DMS153 (cell line): ENCODE data around the gene PRODH.
"Not testable (repeated sequence)": the region's sequence is repeated elsewhere in the genome, so short reads cannot be mapped to it uniquely, and the experiment has no call there.

ENCODE experiments used
- DNase-seq: peaks from one replicate; lab custom pipeline; 2025; lab: John Stamatoyannopoulos, UW

Gene PRODH

GRCh38 chr22:18954303-18954989 is 18.4 kb upstream of the PRODH start:
- peak; percentile 8 for DNase-seq

GRCh38 chr22:18953128-18953527 is 17.0 kb upstream of the PRODH start:
- not testable (repeated sequence) for DNase-seq

- DNase-seq, result no peak
Observed at GRCh38 chr22:18952022-18952421, 15.9 kb upstream of the PRODH start.

- no peak for DNase-seq
Observed at GRCh38 chr22:18950141-18950540, 14.0 kb upstream of the PRODH start.

GRCh38 chr22:18947905-18948304 is 11.8 kb upstream of the PRODH start:
- no peak for DNase-seq

- DNase-seq, result not testable (repeated sequence)
Observed at GRCh38 chr22:18947105-18947504, 11.0 kb upstream of the PRODH start.

- not testable (repeated sequence) for DNase-seq
Observed at GRCh38 chr22:18938691-18939090, 2.6 kb upstream of the PRODH start.

GRCh38 chr22:18934688-18935087 is 1.4 kb downstream of the PRODH start:
- not testable (repeated sequence) for DNase-seq

GRCh38 chr22:18933914-18934313 is 2.2 kb downstream of the PRODH start:
- DNase-seq, result no peak

GRCh38 chr22:18931905-18932652 is 4.0 kb downstream of the PRODH start:
- DNase-seq, result no peak

- no peak for DNase-seq
Observed at GRCh38 chr22:18929459-18929858, 6.6 kb downstream of the PRODH start.

GRCh38 chr22:18927573-18927972 is 8.5 kb downstream of the PRODH start:
- DNase-seq, result no peak

GRCh38 chr22:18927020-18927419 is 9.1 kb downstream of the PRODH start:
- no peak for DNase-seq

GRCh38 chr22:18925368-18926064 is 10.6 kb downstream of the PRODH start:
- DNase-seq, result no peak

- not testable (repeated sequence) for DNase-seq
Observed at GRCh38 chr22:18920257-18920902, 15.7 kb downstream of the PRODH start.

GRCh38 chr22:18917818-18918217 is 18.3 kb downstream of the PRODH start:
- not testable (repeated sequence) for DNase-seq

GRCh38 chr22:18915550-18915949 is 20.5 kb downstream of the PRODH start:
- not testable (repeated sequence) for DNase-seq

- not testable (repeated sequence) for DNase-seq
Observed at GRCh38 chr22:18914558-18914957, 21.5 kb downstream of the PRODH start.

GRCh38 chr22:18912264-18912946 is 23.7 kb downstream of the PRODH start:
- DNase-seq, result not testable (repeated sequence)

- DNase-seq, result not testable (repeated sequence)
Observed at GRCh38 chr22:18911535-18911934, 24.6 kb downstream of the PRODH start.

- no peak for DNase-seq
Observed at GRCh38 chr22:18909556-18909955, 26.5 kb downstream of the PRODH start.

GRCh38 chr22:18906896-18907295 is 29.2 kb downstream of the PRODH start:
- no peak for DNase-seq
